ENCODE data around the gene SLC6A5.

Gene SLC6A5

GRCh38 chr11:20631519-20632168, 32.2 kb downstream of the SLC6A5 start:
- no peak for TF ChIP-seq CTCF (IDR thresholded peaks at IDR 0.05; ENCODE audit: unreplicated experiment in 3 of 3)
- Mint-ChIP-seq H3K36me3 (ENCODE audit: low read depth) (no peaks in the 10 kb centered on the region), H3K4me1 (no peaks in the 10 kb centered on the region), H3K4me3 (no peak overlapping the region), H3K9me3 (no peaks in the 10 kb centered on the region), H3K27ac (no peak overlapping the region), H3K27me3 (ENCODE audit: low read depth) (peaks cover 23% of the 10 kb centered on the region)

GRCh38 chr11:20632169-20632532, 32.7 kb downstream of the SLC6A5 start:
- Mint-ChIP-seq H3K4me3 (no peak overlapping the region), H3K27ac (no peak overlapping the region), H3K36me3 (ENCODE audit: low read depth) (no peaks in the 10 kb centered on the region), H3K9me3 (no peaks in the 10 kb centered on the region), H3K27me3 (ENCODE audit: low read depth) (peaks cover 22% of the 10 kb centered on the region), H3K4me1 (no peaks in the 10 kb centered on the region)
- TF ChIP-seq CTCF (IDR thresholded peaks at IDR 0.05; ENCODE audit: unreplicated experiment in 3 of 3) = no peak

GRCh38 chr11:20634044-20634443, 34.6 kb downstream of the SLC6A5 start:
- H3K36me3 Mint-ChIP-seq (ENCODE audit: low read depth) = no peaks in the 10 kb centered on the region
- H3K27me3 Mint-ChIP-seq (ENCODE audit: low read depth) = peaks cover 21% of the 10 kb centered on the region
- H3K9me3 Mint-ChIP-seq = no peaks in the 10 kb centered on the region
- no peaks in the 10 kb centered on the region for H3K4me1 Mint-ChIP-seq
- TF ChIP-seq CTCF (IDR thresholded peaks at IDR 0.05; ENCODE audit: unreplicated experiment in 3 of 3) = no peak
- no peak overlapping the region for H3K4me3 Mint-ChIP-seq
- H3K27ac Mint-ChIP-seq = no peak overlapping the region

- no peaks in the 10 kb centered on the region for H3K9me3 Mint-ChIP-seq
- no peaks in the 10 kb centered on the region for H3K4me1 Mint-ChIP-seq
- TF ChIP-seq CTCF (IDR thresholded peaks at IDR 0.05; ENCODE audit: unreplicated experiment in 3 of 3) = no peak
- H3K27me3 Mint-ChIP-seq (ENCODE audit: low read depth) = peaks cover 18% of the 10 kb centered on the region
- no peak overlapping the region for H3K4me3 Mint-ChIP-seq
- H3K36me3 Mint-ChIP-seq (ENCODE audit: low read depth) = no peaks in the 10 kb centered on the region
- no peak overlapping the region for H3K27ac Mint-ChIP-seq
Observed at GRCh38 chr11:20634781-20635180, 35.4 kb downstream of the SLC6A5 start.

GRCh38 chr11:20638074-20638473, 38.7 kb downstream of the SLC6A5 start:
- H3K4me3 Mint-ChIP-seq = no peak overlapping the region
- H3K27me3 Mint-ChIP-seq (ENCODE audit: low read depth) = peaks cover 17% of the 10 kb centered on the region
- H3K27ac Mint-ChIP-seq = no peak overlapping the region
- no peaks in the 10 kb centered on the region for H3K9me3 Mint-ChIP-seq
- no peaks in the 10 kb centered on the region for H3K4me1 Mint-ChIP-seq
- no peak for TF ChIP-seq CTCF (IDR thresholded peaks at IDR 0.05; ENCODE audit: unreplicated experiment in 3 of 3)
- H3K36me3 Mint-ChIP-seq (ENCODE audit: low read depth) = no peaks in the 10 kb centered on the region

- Mint-ChIP-seq H3K27me3 (ENCODE audit: low read depth) (peaks cover 12% of the 10 kb centered on the region), H3K9me3 (no peaks in the 10 kb centered on the region)
Observed at GRCh38 chr11:20639688-20640087, 40.3 kb downstream of the SLC6A5 start.

More at GRCh38 chr11:20639688-20640087, 40.3 kb downstream of the SLC6A5 start:
- no peak overlapping the region for H3K27ac Mint-ChIP-seq
- no peaks in the 10 kb centered on the region for H3K4me1 Mint-ChIP-seq
- TF ChIP-seq CTCF (IDR thresholded peaks at IDR 0.05; ENCODE audit: unreplicated experiment in 3 of 3) = no peak
- no peak overlapping the region for H3K4me3 Mint-ChIP-seq
- H3K36me3 Mint-ChIP-seq (ENCODE audit: low read depth) = no peaks in the 10 kb centered on the region
